Activated CD8-positive, alpha-beta T cell treated with anti-CD3 and anti-CD28 coated beads for 36 hours (primary cell): ENCODE results near the gene IGSF23. TPM values are rescaled to one million over a fixed set of nuclear protein-coding genes. Genes with fewer than 3 reads are reported as not detected.
"Not testable (repeated sequence)": the region's sequence is repeated elsewhere in the genome, so short reads cannot be mapped to it uniquely, and the experiment has no call there.

Experiments used
- ATAC-seq: fragments of 200-7000 bp; cut with Tn5 transposase; one replicate; pipeline ENCODE4 v1.10.0; 2021; ENCODE audit warnings: mild to moderate bottlenecking, moderate library complexity
- CTCF ChIA-PET: fragments of 350-600 bp; sonication (Branson Sonifier 250); formaldehyde crosslinking; loops from one replicate; lab custom pipeline; 2021; ENCODE audit warnings: antibody characterized with exemption; lab: Charles Lee
- POLR2A ChIA-PET: fragments of 350-600 bp; sonication (Branson Sonifier 250); formaldehyde crosslinking; loops from one replicate; lab custom pipeline; 2021; ENCODE audit warnings: antibody characterized with exemption; lab: Charles Lee
- DNase-seq: peaks from one replicate; pipeline ENCODE4 v3.0.0-alpha.2; 2020
- H3K27ac Mint-ChIP-seq: one replicate; pipeline ENCODE4 v1.8.0; 2021; ENCODE audit warnings: mild to moderate bottlenecking, mixed read lengths
- H3K27me3 Mint-ChIP-seq: one replicate; pipeline ENCODE4 v1.8.0; 2021; ENCODE audit warnings: mixed read lengths
- H3K36me3 Mint-ChIP-seq: one replicate; pipeline ENCODE4 v1.8.0; 2021; ENCODE audit warnings: low read depth, mixed read lengths
- H3K4me1 Mint-ChIP-seq: one replicate; pipeline ENCODE4 v1.8.0; 2021; ENCODE audit warnings: low read depth, mixed read lengths
- H3K4me3 Mint-ChIP-seq: one replicate; pipeline ENCODE4 v1.8.0; 2021; ENCODE audit warnings: mild to moderate bottlenecking, moderate library complexity, mixed read lengths
- H3K9me3 Mint-ChIP-seq: one replicate; pipeline ENCODE4 v1.8.0; 2021; ENCODE audit warnings: mixed read lengths
- intact Hi-C: fragments of 100-400 bp; cut with micrococcal nuclease; formaldehyde crosslinking; loops from one replicate; pipeline ENCODE4 v1.10.0; 2022
- total RNA-seq, 2 experiments: library from RNA; stranded (reverse); gene quantifications; one replicate each; pipeline ENCODE4 v1.2.3, GENCODE V29; 2021
- TF ChIP-seq, protein P1 (sequence below): fragments of 200-600 bp; IDR thresholded peaks from one replicate; pipeline ENCODE4 v1.8.0; 2022; ENCODE audit warnings: antibody characterized with exemption, mild to moderate bottlenecking

The IGSF23 gene
- total RNA-seq, 2 experiments from 2014 or later, result not detected

DNA sequence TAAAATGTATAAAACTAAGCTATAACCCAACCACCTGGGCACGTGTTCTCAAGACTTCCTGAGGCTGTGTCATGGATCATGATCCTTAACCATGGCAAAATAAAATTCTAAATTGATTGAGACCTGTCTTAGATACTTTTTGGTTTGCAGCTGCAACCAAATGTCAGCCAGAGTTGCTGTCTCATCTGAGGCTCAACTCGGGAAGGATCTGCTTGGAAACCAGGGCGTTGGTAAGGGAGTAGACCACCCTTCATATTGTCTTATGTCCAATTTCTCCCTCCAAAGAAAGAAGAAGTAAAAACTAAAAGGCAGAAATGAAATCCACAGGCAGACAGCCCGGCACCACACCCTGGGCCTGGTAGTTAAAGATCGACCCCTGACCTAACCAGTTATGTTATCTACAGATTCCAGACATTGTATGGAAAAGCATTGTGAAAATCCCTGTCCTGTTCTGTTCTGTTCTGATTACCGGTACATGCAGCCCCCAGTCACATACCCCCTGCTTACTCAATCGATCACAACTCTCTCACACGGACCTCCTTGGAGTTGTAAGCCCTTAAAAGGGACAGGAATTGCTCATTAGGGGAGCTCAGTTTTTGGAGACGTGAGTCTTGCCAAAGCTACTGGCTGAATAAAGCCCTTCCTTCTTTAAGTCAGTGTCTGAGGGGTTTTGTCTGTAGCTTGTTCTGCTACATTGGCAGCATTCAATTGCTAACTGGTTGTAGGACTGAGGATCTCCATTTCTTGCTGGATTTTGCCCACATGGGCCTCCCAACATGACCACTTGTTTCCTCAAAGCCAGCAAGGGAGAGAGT lies 22.9 kb upstream of the IGSF23 start:
- no peak for ATAC-seq
- Mint-ChIP-seq H3K27me3 (peaks cover 19% of the 10 kb centered on the region), H3K4me3 (no peak overlapping the region), H3K36me3 (no peaks in the 10 kb centered on the region), H3K9me3 (peaks cover 14% of the 10 kb centered on the region), H3K4me1 (peaks cover 17% of the 10 kb centered on the region), H3K27ac (no peak overlapping the region)
- POLR2A ChIA-PET, result interaction anchor here (0.6 kb wide), 1 partner anchor 43 kb away, joined by 3 read pairs; no protein-coding TSS in a partner anchor
- TF ChIP-seq, protein P1, sequence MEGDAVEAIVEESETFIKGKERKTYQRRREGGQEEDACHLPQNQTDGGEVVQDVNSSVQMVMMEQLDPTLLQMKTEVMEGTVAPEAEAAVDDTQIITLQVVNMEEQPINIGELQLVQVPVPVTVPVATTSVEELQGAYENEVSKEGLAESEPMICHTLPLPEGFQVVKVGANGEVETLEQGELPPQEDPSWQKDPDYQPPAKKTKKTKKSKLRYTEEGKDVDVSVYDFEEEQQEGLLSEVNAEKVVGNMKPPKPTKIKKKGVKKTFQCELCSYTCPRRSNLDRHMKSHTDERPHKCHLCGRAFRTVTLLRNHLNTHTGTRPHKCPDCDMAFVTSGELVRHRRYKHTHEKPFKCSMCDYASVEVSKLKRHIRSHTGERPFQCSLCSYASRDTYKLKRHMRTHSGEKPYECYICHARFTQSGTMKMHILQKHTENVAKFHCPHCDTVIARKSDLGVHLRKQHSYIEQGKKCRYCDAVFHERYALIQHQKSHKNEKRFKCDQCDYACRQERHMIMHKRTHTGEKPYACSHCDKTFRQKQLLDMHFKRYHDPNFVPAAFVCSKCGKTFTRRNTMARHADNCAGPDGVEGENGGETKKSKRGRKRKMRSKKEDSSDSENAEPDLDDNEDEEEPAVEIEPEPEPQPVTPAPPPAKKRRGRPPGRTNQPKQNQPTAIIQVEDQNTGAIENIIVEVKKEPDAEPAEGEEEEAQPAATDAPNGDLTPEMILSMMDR, result no peak
- DNase-seq, result no peak
- CTCF ChIA-PET, result interaction anchor here (1.7 to 2.3 kb wide), 2 partner anchors 20 to 180 kb away, joined by 4 to 7 read pairs; no protein-coding TSS in a partner anchor
- intact Hi-C loops, result no loop called here

DNA sequence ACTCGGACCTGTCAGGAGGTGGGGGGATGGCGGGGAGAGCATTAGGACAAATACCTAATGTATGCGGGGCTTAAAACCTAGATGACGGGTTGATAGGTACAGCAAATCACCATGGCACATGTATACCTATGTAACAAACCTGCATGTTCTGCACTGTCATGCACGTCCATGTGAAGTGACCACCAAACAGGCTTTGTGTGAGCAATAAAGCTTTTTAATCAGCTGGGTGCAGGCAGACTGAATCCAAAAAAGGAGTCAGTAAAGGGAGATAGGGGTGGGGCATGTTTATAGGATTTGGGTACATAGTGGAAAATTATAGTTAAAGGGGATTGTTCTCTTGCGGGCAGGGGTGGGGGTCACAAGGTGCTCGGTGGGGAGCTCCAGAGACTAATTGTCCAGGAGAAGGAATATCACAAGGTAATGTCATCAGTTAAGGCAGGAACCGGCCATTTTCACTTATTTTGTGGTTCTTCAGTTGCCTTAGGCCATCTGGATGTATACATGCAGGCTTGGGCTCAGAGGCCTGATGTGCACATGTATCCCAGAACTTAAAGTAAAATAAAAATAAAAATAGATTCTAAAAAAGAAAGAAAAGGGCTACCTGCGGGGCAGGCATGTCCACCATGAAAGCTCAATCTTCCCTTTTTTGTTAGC lies 21.9 kb upstream of the IGSF23 start:
- ATAC-seq, intact Hi-C loops, H3K36me3 Mint-ChIP-seq, H3K4me3 Mint-ChIP-seq, DNase-seq, H3K27ac Mint-ChIP-seq: not testable (repeated sequence)
- ChIA-PET POLR2A (interaction anchor here (0.6 kb wide), 1 partner anchor 42 kb away, joined by 3 read pairs; no protein-coding TSS in a partner anchor), CTCF (interaction anchor here (1.7 to 1.9 kb wide), 2 partner anchors 21 to 179 kb away, joined by 4 to 7 read pairs; no protein-coding TSS in a partner anchor)
- H3K9me3 Mint-ChIP-seq, result peaks cover 14% of the 10 kb centered on the region
- H3K27me3 Mint-ChIP-seq, result peaks cover 22% of the 10 kb centered on the region
- peaks cover 17% of the 10 kb centered on the region for H3K4me1 Mint-ChIP-seq

DNA sequence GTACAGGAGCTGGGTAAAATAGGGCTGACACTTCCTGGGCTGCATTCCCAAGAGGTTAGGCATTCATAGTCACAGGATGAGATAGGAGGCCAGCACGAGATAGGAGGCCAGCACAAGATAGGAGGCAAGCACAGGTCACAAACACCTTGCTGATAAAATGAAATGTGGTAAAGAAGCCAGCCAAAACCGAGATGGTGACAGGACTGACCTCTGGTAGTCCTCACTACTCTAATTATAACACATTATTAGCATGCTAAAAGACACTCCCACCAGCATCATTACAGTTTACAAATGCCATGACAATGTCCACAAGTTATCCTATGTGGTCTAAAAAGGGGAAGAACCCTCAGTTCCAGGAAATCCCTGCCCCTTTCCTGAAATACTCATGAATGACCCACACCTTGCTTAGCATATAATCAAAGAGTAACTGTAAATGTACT lies 20.9 kb upstream of the IGSF23 start:
- ChIA-PET CTCF (interaction anchor here (1.3 to 1.9 kb wide), 2 partner anchors 8 to 22 kb away, joined by 4 to 7 read pairs; no protein-coding TSS in a partner anchor), POLR2A (no interaction called here)
- Mint-ChIP-seq H3K27ac (no peak overlapping the region), H3K4me1 (peaks cover 13% of the 10 kb centered on the region), H3K27me3 (peaks cover 24% of the 10 kb centered on the region), H3K9me3 (peaks cover 10% of the 10 kb centered on the region), H3K36me3 (no peaks in the 10 kb centered on the region), H3K4me3 (no peak overlapping the region)
- intact Hi-C loops, result no loop called here
- DNase-seq (no peak), ATAC-seq (no peak)
- TF ChIP-seq, protein P1, result no peak

DNA sequence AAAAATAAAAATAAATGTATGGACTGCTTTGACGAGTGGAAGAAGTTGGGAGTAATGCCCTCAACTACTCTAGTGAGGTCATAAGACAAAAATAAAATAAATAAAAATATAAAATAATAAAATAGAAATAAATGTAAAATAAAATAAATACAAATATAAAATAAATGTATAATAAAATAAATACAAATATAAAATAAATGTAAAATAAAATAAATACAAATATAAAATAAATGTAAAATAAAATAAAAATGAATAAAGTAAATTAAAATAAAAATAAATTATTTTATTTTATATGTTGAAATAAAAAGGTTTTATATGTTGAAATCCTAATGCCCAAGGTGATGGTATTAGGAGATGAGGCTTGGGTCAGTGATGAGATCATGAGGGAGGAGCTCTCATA lies 20.1 kb upstream of the IGSF23 start:
- H3K4me3 Mint-ChIP-seq, result no peak overlapping the region
- ChIA-PET CTCF (interaction anchor here (1.3 kb wide), 1 partner anchor 9 kb away, joined by 4 read pairs; no protein-coding TSS in a partner anchor), POLR2A (interaction anchor here (0.6 kb wide), 1 partner anchor 11 kb away, joined by 6 read pairs; no protein-coding TSS in a partner anchor)
- DNase-seq, result no peak
- H3K4me1 Mint-ChIP-seq, result peaks cover 7% of the 10 kb centered on the region
- intact Hi-C loops, result no loop called here
- no peak for ATAC-seq
- no peaks in the 10 kb centered on the region for H3K36me3 Mint-ChIP-seq
- H3K9me3 Mint-ChIP-seq, result peaks cover 8% of the 10 kb centered on the region
- TF ChIP-seq, protein P1, result no peak
- H3K27me3 Mint-ChIP-seq, result peaks cover 26% of the 10 kb centered on the region
- H3K27ac Mint-ChIP-seq, result no peak overlapping the region

DNA sequence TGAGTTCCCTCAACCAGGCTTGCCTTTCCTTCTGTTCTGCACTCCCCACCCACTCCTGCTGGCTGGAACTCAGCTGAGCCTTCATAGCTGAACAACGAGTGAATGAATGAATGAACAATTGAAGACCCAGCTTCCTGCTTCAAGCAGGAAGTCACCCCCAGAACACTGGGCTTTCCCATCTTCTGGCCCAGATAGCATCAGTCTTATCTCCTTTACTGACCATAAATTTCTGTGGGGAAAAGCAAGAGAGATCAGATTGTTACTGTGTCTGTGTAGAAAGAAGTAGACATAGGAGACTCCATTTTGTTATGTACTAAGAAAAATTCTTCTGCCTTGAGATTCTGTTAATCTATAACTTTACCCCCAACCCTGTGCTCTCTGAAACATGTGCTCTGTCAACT lies 19.5 kb upstream of the IGSF23 start:
- DNase-seq, H3K27ac Mint-ChIP-seq, H3K9me3 Mint-ChIP-seq, H3K4me1 Mint-ChIP-seq, ATAC-seq, H3K36me3 Mint-ChIP-seq, intact Hi-C loops, H3K4me3 Mint-ChIP-seq, CTCF ChIA-PET: not testable (repeated sequence)
- H3K27me3 Mint-ChIP-seq, result peaks cover 26% of the 10 kb centered on the region
- POLR2A ChIA-PET, result interaction anchor here (0.6 kb wide), 1 partner anchor 12 kb away, joined by 6 read pairs; no protein-coding TSS in a partner anchor
